GM13977 (cell line): ENCODE data around the gene PRSS56.

ENCODE experiments used
- DNase-seq: peaks from one replicate; pipeline ENCODE4 v3.0.0; 2012; ENCODE audit warnings: low spot score
- in situ Hi-C: fragments of 300-500 bp; cut with MboI; formaldehyde crosslinking; loops from one replicate; pipeline ENCODE4 v1.12.0; 2022; ENCODE audit warnings: low sequenced_read_pairs, low pct_unique_long_range_greater_than_20kb, mixed read lengths, inconsistent platforms; ENCODE audit not compliant: unreplicated experiment
- TF ChIP-seq, protein P1 (sequence below): IDR thresholded peaks from 2 replicates; pipeline ENCODE4 v1.5.1; 2012; ENCODE audit warnings: mild to moderate bottlenecking, control low read depth; ENCODE audit not compliant: insufficient read depth; ENCODE audit errors: extremely low read depth, missing control alignments

Gene PRSS56

DNA sequence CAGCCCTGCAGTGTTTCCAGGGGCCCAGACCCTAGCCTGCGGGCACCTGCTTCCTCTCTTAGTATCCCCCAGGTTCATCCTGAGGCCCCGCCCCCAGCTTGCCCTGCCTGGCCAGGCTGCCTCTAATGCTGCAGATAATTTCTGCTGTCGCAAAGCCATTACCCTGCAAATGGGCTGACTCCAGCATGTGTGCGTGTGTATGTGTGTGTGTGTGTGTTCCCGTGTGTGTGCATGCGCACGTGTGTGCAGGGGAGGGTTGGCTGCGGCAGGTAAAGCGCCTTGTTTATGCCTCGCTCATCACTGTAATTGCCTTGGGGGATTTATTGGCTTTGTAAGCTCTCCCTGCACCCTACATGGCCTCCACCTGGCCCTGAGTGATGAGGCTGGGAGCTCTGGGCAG is 7.6 kb upstream of the PRSS56 start:
- no peak for DNase-seq
- in situ Hi-C loops, result no loop called here
- TF ChIP-seq, protein P1, sequence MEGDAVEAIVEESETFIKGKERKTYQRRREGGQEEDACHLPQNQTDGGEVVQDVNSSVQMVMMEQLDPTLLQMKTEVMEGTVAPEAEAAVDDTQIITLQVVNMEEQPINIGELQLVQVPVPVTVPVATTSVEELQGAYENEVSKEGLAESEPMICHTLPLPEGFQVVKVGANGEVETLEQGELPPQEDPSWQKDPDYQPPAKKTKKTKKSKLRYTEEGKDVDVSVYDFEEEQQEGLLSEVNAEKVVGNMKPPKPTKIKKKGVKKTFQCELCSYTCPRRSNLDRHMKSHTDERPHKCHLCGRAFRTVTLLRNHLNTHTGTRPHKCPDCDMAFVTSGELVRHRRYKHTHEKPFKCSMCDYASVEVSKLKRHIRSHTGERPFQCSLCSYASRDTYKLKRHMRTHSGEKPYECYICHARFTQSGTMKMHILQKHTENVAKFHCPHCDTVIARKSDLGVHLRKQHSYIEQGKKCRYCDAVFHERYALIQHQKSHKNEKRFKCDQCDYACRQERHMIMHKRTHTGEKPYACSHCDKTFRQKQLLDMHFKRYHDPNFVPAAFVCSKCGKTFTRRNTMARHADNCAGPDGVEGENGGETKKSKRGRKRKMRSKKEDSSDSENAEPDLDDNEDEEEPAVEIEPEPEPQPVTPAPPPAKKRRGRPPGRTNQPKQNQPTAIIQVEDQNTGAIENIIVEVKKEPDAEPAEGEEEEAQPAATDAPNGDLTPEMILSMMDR, result no peak

DNA sequence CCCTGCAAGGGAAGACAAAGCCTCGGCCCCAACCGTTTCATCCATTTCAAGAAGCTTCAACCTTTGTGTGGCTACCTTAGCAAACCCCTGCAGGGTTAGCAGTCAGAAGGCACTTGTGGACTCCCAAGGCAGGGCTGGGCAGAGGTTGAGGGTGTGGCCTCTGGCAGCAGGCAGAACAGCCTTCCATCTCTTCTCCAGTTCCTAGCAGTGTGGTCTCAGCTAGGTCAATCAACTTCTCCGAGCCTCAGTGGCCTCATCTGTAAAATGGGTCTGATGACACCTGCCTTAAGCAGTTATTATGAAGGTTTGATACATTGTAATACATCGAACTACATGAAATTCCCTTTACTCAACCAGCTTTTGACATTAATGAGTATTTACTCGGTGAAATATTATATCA is 6.8 kb upstream of the PRSS56 start:
- in situ Hi-C loops, result no loop called here
- no peak for DNase-seq
- TF ChIP-seq, protein P1, result no peak

DNA sequence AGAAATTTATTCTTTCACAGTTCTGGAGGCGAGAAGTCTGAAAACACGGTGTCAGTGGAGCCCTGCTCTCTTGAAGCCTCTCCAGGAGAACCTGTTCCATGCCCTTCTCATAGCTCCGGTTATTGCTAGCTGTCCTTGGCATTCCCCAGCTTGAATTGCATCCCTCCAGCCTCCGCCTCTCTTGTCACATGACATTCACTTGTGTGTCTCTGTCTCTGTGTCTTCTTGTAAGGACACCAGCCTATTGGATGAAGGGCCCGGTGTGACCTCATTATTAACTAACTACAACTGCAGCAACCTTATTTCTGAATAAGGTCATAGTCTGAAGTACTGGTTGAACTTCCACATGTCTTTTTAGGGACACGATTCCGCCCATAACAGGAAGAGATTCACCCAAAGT is 4.5 kb upstream of the PRSS56 start:
- DNase-seq, result no peak
- TF ChIP-seq, protein P1, result no peak
- in situ Hi-C loops, result no loop called here

DNA sequence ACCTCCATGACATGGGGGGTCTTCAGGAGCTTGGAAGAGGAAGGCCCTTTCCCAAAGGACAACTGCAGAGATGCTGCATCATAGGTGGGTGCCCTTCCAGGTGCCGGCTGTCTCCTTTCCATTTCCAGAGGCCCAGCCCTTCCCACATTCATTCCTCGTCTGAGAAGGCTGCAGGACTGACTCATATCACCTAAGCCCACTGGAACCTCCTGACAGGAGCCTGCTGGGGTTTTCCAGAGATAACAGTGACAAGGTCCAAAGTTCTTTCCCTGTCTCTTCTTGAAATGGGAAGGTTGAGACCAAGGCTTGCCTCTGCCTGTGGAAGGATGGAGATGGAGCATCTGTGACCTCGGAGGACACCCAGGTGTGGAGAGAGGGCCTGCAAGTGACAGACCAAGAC is 3.6 kb upstream of the PRSS56 start:
- TF ChIP-seq, protein P1, result no peak
- DNase-seq, result no peak
- in situ Hi-C loops, result no loop called here

DNA sequence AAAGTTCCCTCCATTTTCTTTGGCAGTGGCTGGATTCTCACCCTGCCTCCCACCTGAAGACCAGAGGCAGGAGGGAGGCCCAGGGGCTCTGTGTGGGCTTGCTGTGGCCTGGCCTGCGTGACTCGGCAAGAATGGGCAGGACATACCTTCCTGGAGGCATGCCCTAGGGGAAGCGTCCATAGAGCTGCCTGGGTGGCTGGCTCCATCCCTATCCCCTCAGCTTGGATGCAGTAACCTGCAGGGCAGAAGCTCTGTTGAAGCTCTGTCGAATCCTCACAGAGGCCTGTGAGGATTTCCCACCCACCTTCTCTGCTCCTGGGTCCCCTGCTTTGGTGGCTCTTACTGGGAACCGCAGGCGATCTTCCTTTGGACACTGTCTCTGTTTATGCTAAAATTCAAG is 1.3 kb upstream of the PRSS56 start:
- DNase-seq, result no peak
- TF ChIP-seq, protein P1, result no peak

DNA sequence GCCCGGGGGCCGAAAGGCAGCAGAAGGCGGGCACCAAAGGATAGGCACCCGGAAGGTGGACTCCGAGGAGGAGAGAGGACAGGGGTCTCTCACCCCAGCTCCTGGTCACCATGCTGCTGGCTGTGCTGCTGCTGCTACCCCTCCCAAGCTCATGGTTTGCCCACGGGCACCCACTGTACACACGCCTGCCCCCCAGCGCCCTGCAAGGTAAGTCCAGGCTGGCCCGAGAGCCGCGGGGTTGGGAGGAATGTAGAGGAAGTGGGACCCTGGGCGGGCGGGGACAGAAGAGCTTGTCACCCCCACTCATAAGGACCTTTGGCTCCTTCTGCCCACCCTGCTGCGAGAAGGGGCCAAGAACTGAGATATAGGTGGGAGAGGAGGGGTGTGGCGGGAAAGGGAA is 301 bp downstream of the PRSS56 start:
- in situ Hi-C loops, result no loop called here
- DNase-seq, result no peak
- TF ChIP-seq, protein P1, result no peak

More for the DNA sequence above, 1.3 kb upstream of the PRSS56 start:
- in situ Hi-C loops, result no loop called here

DNA sequence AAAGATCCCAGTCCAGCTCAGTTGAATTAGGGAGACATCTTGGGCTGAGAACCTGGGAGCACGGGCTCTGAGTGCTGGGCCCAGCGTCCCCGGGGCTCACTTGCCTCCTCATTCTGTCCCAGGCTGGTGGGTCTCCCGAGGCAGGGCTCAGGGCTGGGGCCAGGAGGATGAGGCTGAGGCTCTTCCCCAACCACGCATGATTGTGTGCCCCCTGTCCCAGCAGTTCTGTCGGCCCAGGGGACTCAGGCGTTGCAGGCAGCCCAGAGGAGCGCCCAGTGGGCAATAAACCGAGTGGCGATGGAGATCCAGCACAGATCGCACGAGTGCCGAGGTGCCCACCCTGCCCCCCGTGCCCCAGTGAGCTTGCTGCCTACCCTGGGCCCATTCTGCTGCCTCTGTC is 910 bp downstream of the PRSS56 start:
- in situ Hi-C loops, result no loop called here
- TF ChIP-seq, protein P1, result no peak
- no peak for DNase-seq
